Endothelial cell of hepatic sinusoid (primary cell): ENCODE measurements around the gene SLC4A2.

Source experiments
- in situ Hi-C: cut with HindIII; loops from 2 replicates; pipeline ENCODE4 v1.10.0; 2017; ENCODE audit warnings: low sequenced_read_pairs

SLC4A2 gene

DNA sequence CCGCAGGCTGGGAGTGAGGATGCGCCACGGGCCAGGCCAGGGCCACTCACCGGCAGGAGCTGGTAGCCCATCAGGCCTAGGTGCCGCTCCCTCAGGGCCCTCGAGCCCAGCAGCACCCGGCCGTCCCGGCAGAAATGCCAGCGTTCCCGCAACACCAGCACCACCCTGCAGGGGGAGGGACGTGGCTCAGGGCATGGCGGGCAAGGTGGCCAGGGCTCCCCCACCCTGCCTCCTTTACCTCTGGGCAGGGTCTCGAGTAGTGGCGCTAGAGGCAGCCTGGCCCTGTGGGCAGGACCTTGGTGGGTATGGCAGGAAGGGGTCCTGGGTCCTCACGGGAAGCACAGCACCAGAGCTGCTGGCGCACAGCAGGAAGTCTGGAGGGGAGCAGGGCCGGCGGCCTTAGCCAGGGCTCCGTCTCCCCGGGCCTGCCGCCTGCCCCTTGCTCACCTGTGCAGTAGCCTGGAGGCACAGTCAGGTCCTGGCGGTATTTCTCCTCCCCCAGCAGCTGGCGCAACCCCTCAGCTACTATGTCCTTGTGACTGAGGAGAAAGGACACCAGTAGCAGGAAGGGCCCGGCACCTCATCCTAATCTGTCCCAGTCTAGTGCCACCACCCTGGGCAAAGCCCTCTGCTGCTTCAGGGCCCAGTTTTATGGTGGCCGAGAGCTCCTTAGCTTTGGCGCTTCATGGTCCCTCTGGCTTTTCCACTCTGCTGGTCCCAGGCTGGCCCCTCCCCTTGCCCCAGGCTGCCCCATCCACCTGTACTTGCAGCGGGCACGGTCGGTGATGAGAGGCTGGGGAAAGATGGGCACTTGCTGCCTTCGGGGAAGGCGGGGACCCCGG, 17.7 kb downstream of the SLC4A2 start:
- in situ Hi-C loops: no loop called here

DNA sequence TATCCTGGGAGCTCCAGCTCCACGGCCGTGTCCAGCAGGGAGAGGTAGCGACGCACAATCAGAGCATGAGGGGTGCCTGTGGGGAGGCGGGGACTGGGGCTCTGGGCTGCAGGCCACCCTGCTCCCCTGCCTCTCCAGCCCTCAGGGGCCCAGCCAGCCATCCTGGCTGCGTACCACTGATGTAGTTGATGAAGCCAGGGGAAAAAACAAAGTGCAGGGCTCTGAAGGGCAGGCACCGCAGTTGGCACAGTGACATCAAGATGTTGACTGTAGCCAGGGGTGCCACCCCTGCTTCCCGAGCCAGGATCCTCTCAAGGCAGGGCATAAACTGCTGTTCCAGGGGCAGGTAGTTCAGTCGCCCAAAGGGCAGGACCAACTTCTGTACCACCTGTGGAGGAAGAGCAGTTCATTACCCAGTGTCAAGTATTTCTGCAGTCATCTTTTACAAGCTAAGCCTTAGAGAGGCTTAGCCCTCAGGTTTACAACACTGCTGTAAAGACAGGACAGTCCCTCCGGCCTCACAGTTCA, 18.4 kb downstream of the SLC4A2 start:
- in situ Hi-C loops: no loop called here

DNA sequence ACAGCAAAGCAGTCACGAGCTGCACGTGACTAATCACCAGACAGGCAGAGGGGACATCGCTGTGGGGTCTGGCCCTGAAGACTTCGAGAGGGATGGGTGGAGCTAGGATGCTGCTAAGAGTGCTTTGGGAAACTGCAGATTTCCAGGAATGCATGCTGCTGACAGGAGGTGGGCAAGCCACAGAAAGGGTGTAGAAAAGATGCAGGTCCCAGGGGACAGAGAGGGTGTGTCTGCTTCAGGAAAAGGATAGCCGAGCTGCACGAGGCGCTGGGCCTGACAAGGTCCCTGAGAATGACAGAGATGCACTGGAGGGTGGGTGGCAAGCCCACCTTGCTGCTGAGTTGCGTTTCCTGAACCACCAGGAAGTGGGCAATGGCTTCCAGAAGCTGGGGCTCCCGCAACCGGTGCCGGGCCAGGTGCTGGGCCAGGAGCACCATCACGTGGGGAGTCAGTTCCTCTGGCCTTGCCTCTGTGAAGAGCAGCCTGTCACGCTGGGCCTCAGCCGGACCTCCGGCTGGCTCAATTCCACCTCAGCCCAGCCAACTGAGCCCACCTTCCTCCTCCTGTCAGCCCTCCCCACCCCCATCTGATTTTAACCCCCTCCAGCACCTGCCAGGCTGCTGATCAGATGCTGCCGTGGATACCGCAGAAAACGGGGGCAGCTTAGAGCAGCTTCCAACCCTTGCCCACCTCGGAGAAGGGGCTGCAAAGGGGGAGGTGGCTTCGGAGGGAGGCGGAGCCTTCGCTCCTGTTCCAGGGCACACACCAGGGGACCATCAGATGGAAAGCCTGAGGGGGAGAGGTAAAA, 19.0 kb downstream of the SLC4A2 start:
- in situ Hi-C loops: no loop called here

DNA sequence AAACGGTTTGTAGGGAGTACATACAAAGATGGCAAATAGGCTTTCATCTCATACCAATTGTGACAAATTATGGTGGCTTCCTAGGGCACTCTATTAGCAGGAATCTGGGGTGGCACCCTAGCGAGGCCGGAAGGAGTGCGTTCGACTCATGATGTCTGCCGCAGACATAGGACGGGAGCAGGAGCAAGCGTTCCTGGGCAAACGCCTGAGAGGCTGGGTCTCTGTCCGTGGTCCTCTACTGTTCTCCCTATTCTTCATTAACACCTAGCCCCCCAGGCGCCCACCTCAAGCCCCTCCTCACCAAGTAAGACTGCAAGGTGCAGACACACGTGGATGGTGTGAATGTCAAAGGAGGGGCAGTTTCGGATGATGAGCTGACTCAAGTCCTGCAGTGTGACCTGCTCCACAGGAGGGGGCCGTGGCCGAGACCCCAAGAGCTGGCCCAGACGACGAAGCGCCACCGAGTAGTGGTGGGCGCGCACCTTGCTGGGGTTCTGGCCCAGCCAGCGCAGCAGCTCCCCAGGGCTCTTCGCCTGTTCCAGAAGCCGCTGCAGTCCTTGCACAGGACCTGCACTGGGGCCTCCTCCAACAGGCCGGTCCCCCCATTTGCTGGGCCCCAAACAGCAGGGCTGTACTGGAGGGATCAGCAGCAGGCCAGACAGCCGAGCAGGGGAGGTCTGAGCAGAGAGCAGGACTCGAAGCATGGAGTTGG, 20.0 kb downstream of the SLC4A2 start:
- in situ Hi-C loops: no loop called here

DNA sequence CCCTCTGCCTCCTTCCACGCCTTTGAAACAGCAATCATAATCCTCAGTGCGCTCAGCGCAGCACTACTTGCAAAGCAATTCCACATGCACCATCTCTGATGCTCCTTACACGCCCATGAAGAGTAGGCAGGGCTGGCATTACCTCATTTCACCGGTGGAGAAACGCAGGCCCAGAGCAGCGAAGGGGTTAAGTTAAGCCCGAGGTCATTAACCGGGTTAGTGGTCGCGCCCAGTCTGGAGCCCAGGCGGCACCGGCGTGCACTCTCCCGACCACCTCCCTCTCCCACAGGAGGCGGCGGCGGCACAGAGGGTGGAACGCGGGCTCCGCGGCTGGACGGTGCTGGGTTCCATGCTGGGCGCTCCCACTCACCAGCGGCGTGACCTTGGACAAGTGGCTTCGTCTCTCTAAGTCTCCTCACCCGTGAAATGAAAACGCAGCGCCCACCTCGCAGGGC, 20.7 kb downstream of the SLC4A2 start:
- in situ Hi-C loops: no loop called here

DNA sequence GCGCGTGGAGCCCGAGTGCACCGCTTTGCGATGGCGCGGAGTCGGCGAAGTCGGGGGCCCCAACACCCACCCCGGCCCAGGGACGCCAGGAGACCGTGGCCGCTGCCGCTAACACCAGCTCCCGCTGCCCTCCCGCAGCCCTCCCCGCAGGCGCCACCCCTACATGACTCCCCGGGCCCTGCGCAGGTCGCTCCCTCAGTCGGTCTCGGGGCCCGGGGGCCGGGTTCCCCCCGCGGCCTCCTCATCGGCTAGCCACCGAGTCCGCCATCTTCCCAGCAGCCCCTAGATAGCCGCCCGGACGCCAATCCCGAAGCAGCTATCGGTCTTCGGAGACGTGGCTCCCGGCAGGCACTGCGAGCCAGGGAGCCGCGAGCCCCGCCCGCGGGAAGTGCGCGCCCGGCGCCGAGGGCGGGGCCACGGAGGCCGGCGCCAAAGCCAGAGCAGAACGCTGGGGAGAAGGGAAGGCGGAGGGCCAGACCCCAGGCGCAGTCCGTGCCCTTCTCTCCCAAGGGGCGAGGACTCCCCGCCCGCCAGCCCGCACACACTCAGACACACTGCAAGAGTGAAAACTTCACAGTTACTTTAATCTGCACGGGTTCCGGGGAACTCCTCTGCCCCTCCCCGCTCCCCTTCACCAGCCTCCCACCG, 21.3 kb downstream of the SLC4A2 start, which contains the start of gene FASTK:
TSS of gene FASTK (minus strand) at position 288 of the 648 bp plus-strand sequence. CDS start at position 245, 43 bp downstream.
- in situ Hi-C loops: no loop called here

DNA sequence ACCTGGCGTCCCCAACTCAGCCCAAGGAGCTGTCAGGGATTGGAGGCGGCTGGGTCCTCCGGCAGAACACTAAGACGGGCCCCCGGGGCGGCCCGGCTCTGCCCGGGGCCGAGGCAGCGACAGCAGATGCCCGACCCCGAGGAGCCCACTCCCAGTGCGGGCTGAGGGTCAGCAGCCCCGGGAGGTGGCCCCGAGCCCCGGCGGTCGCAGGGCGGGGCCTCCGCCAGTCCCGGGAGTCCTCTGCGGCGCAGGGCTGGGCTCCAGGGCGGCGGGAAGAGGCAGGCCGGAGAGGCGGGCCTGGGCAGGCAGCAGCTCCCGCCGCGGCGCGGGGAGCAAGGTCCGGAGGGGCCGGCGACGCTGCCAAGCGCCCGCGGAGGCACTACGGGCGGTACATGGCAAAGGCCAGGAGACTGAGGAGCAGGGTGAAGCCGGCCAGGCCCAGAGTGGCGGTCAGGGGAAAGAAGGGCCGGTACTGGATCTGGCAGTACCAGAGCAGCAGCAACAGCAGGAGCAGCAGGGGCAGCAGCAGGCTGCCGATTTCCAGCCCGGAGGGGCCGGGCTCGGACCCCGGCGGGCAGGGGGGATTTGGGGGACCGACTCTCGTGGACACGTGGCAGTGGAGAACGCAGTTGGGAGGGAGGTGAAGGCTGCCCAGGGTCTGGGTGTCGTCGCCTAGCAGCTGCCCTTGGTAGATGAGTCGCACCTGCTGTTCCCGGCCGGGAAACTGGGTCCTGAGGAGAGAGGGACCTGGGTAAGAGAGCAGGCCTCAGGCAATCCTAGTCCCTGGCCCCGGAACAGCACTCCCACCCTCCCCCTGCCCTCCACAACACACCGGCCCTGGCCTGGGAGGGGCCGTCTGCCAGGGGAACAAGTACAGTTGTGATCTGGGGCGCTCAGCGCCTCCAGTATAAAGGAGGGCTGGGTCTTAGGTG, 22.0 kb downstream of the SLC4A2 start:
- in situ Hi-C loops: no loop called here

DNA sequence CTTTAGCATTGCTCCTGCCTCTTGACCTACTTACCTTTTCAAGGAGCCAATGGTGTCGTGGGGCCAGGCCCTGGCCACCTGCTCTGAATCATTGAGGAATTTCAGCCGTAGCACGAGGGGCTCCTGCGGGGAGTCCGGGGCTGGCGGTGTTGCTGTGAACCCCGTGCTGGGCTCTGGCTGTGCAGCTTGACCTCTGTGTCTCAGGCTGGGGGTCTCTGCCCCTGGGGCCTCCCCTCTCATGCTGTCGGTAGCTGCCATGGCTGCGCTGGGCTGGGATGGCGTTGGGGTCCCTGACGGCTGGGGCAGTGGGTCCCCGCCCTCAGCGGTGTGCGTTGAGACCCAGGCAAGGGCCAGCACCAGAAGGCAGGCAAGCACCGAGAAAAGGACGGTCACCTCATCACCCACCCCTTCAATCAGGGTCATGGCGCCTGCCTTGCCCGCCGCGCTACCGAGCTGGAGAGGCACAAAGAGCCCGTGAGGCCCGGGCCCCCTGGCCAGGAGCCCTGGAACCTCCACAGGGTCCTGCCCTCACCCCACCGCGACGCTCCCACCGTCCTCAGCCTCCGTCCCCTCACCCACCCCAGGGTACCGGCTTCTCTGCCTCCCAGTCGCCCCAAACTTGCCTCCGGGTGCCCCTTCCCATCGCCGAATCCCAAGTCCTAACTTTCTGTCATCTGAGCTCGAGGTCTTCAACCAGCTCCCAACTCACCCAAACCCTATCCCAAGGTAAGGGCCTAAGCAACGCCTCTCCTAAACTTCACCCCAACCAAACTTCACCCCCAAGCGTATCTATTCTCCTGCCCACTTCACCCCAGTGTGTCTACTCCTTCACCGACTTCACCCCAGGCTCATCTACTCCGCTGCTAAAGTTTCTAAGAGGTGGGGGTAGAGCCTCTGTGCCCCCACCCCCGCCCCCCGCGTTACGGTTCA, 23.0 kb downstream of the SLC4A2 start:
- in situ Hi-C loops: no loop called here

DNA sequence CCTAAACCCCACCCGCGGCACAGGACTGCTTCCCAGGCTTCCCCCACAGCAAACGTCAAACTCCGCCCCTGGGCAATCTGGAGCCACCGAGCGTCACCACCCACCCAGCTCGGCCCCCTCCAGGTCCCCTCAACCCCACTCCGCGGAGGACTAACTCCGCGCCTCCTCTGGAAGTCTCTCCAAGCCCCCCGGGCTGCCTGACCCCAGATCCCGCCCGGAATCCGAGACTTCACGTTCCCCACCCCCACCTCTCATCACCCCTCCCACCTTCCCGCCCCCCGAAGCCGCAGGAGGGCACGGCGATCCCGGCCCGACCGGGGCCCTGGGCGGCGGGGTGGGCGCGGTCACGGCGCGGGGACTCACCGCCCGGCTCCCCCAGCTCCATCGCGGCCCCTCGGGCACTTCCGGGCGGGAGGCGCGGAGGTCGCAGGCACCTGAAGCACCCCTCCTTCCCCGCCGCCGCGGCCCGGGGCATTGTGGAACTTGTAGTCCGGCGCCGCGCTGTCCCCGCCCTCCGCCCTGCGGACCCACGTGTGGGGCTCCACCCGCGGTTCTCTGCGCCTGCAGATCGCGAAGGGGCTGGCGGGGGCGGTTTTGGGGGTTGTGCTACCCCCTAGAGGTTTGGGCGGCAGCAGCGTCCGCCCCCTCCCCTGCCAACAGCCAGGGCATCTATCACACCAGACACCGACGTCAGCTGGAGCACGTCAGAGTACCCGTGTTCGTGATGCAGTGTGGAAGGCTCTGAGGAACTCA, 23.9 kb downstream of the SLC4A2 start, which contains the start of gene TMUB1:
TSS of gene TMUB1 (minus strand) at position 423 of the 753 bp plus-strand sequence. CDS start 930 bp downstream, outside the sequence.
- in situ Hi-C loops: no loop called here

DNA sequence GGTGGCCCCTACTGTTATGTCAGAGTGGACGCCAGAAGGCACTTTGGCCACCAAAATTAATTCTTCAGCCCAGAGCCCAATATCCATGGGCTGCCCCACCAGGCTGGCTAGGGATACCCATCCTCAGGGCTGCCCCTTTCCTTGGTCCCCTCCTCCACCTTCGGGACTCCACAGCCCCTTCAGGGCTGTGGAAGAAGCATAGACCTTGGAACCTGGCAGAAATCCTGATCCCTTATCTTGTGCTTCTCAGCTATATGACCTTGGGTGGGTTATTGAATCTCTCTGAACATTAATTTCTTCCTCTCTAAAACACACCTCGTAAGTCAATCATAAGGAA, 24.4 kb downstream of the SLC4A2 start:
- in situ Hi-C loops: no loop called here

DNA sequence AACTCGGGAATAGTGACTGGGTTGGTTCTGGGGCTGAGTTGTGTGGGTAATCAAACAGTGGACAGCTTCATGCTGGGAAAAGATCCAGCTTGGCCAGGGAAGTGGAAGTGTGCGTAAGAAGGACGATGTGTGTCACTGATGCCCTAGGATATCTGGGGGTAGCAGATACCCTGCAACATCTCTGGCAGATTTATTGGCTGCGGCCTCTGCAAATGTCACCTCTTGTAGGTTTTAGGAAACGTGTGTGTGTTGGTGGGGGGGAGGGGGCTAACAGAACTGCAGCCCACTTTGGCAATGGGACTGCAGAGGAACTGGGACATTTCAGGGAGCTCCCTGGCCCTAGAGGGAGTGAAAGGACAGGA, 25.9 kb downstream of the SLC4A2 start:
- in situ Hi-C loops: loop anchor here (5.0 kb wide), 2 partner anchors 53 to 82 kb away; partner anchors contain the start of gene GBX1

DNA sequence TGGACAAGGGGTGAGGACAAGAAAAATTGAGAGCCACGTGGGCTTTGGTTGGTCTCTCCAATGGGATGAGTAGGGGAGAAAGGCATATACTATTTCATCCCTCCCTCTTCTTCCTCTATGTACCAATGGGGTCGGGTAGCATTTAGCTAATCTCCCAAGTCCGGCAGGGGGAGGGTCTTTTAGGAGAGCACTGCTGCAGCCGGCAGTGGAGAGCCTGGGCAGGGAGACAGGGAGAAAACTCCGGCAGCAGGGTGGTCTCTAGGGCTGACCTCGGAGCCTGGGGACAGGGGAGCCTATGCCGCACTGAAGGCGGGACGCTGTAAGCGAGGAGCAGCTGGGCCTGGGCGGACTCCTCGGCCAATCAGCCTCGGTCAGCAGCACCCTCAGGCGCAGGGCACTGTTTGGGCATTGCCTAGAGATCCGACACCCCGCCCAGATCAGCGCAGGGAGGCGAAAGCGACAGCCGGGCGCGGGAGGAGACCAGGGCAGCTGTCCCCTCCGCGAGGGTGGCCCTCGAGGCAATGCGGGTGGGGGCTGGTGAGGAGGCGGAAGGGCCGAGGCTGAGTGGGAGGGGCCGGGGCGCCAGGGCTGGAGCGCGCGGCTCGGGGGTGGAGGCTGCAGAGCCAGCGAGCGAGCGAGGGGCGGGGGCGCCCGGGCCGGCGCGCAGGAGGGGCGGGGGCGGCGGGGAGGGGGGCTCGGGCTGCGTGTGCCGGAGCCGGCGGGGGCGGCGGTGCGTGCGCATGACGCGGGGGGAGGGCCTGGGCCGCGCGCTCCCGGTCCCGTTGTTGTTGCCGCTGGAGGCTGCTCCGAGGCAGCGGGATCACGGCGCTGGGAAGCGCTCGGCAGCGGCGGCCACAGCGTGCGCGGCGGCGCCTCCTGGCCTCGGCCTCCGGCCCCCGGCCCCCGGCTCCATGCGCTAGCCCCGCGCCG, 26.6 kb downstream of the SLC4A2 start, which contains the start of gene AGAP3:
TSS of gene AGAP3 (plus strand) at position 785 of the 930 bp plus-strand sequence. CDS start 267 bp downstream, outside the sequence.
- in situ Hi-C loops: loop anchor here (5.0 kb wide), 2 partner anchors 54 to 81 kb away; partner anchors contain the start of gene GBX1

DNA sequence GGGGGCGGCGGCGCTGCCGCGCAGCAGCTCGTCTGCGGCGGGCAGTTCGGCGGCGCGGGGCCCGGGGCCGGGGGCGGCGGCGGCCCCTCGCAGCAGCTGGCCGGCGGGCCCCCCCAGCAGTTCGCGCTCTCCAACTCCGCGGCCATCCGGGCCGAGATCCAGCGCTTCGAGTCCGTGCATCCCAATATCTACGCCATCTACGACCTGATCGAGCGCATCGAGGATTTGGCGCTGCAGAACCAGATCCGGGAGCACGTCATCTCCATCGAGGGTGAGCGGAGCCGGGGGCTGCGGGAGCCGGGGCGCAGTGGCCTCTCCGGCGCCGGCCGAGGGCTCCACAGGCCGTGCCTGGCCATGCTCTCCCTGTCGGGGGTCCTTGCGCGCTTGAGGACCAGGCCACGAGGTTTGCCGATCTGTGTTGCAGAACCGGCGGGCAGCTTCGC, 27.4 kb downstream of the SLC4A2 start:
- in situ Hi-C loops: loop anchor here (5.0 kb wide), 2 partner anchors 55 to 80 kb away; partner anchors contain the start of gene GBX1

DNA sequence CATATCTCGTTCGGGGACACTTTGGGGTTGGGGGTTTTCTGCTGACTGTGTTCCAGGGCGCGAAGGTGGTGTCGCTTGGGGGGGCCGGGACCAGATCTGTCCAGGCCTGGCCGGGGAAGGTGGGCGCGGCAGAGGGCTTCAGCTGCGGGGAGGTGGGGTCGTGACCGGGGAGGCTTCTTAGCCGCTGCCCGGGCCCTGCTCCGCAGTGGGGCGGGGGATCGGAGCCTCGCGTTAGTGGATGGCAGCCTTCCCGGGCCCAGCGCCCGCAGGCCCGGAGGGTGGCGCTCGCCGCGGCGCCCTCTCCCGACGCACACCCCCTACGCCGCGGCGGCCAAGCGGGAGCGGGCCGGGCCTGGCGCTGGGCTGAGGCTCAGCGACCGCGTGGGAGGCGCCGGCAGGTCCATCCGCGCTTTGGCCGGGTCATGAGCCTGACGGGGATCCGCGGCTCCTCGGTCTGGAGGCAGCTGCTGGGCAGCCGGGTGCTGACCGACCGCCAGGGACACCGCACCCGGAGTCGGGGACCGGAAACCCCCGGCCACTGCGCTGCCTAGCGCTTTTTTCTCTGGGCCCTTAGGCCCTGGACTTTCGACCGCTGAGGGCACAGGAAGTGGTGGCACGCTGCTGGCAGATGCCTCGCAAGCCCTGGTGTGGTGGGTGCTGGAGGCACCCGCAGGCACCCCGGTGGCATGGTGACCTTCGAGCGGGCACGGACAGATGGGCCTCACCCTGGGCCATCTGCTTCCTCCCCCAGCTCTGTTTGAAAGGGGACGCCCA, 28.0 kb downstream of the SLC4A2 start:
- in situ Hi-C loops: loop anchor here (5.0 kb wide), 2 partner anchors 55 to 80 kb away; partner anchors contain the start of gene GBX1
